CD14-positive monocyte (primary cell): ENCODE data around the gene RPL18. TPM values are rescaled to one million over a fixed set of nuclear protein-coding genes. Genes with fewer than 3 reads are reported as not detected.

ENCODE experiments used
- DNase-seq, 3 donors: peaks; one replicate each; pipeline ENCODE4 v3.0.0-alpha.2; 2011 to 2022
- H2AFZ ChIP-seq: 2 replicates; pipeline ENCODE4 v1.6.0; 2012; ENCODE audit warnings: mild to moderate bottlenecking, low read depth, low read length, inconsistent platforms; ENCODE audit not compliant: insufficient read depth, poor library complexity, severe bottlenecking
- H3K27ac ChIP-seq, 2 donors: 1 replicate in 1 of 2; 2 replicates in 1 of 2; pipeline ENCODE4 v1.5.1; 2012 to 2013; ENCODE audit warnings: low read length in 2 of 2, control low read depth in 1 of 2, inconsistent platforms in 1 of 2, low read depth in 1 of 2, mild to moderate bottlenecking in 1 of 2
- H3K27me3 ChIP-seq, 2 donors: one replicate each; pipeline versions ENCODE4 v1.6.0 to v1.6.1; 2011 to 2013; ENCODE audit warnings: low read length in 2 of 2; ENCODE audit not compliant: control insufficient read depth in 2 of 2, insufficient read depth in 2 of 2
- H3K36me3 ChIP-seq, 2 donors: replicated peaks in 1 of 2; 1 replicate in 1 of 2; 2 replicates in 1 of 2; pipeline versions ENCODE4 v1.5.1 to v1.6.1; 2012 to 2013; ENCODE audit warnings: low read length in 2 of 2, control low read depth in 1 of 2, inconsistent platforms in 1 of 2, mild to moderate bottlenecking in 1 of 2; ENCODE audit not compliant: insufficient read depth in 2 of 2, control insufficient read depth in 1 of 2
- H3K4me1 ChIP-seq, 2 donors: 1 replicate in 1 of 2; 2 replicates in 1 of 2; pipeline versions ENCODE4 v1.5.1 to v1.6.1; 2012 to 2013; ENCODE audit warnings: low read length in 2 of 2, control low read depth in 1 of 2, inconsistent platforms in 1 of 2, mild to moderate bottlenecking in 1 of 2, moderate library complexity in 1 of 2; ENCODE audit not compliant: insufficient read depth in 2 of 2, control insufficient read depth in 1 of 2
- H3K4me2 ChIP-seq: replicated peaks from 2 replicates; pipeline ENCODE3; 2012; ENCODE audit warnings: low read length, moderate library complexity, mild to moderate bottlenecking; ENCODE audit not compliant: poor library complexity, severe bottlenecking; ENCODE audit errors: extremely low read depth
- H3K4me3 ChIP-seq, 3 experiments: fragments of 200-600 bp in 1 of 3; sonication (generic) in 1 of 3; replicated peaks in 1 of 3; 1 replicate in 2 of 3; 2 replicates in 1 of 3; pipeline ENCODE4 v1.5.1; 2011 to 2013; ENCODE audit warnings: low read length in 3 of 3, mild to moderate bottlenecking in 3 of 3, control low read depth in 2 of 3, low read depth in 2 of 3, inconsistent platforms in 1 of 3, moderate library complexity in 1 of 3
- H3K79me2 ChIP-seq: 2 replicates; pipeline ENCODE4 v1.6.0; 2012; ENCODE audit warnings: mild to moderate bottlenecking, control low read depth, inconsistent platforms, low read length, moderate library complexity; ENCODE audit not compliant: insufficient read depth
- H3K9ac ChIP-seq: 2 replicates; pipeline ENCODE4 v1.6.0; 2017; ENCODE audit warnings: low read length, mild to moderate bottlenecking; ENCODE audit not compliant: insufficient read depth, poor library complexity, severe bottlenecking
- H3K9me3 ChIP-seq, 2 donors: replicated peaks in 1 of 2; 1 replicate in 1 of 2; 2 replicates in 1 of 2; pipeline versions ENCODE4 v1.5.1 to v1.6.1; 2012 to 2013; ENCODE audit warnings: low read length in 2 of 2, control low read depth in 1 of 2; ENCODE audit not compliant: control insufficient read depth in 1 of 2, insufficient read depth in 1 of 2
- H4K20me1 ChIP-seq: 2 replicates; pipeline ENCODE4 v1.6.0; 2012; ENCODE audit warnings: mild to moderate bottlenecking, low read length, control low read depth, moderate library complexity; ENCODE audit not compliant: insufficient read depth
- H3K27ac Mint-ChIP-seq, 7 donors: one replicate each; pipeline ENCODE4 v1.8.0; 2020; ENCODE audit warnings: mild to moderate bottlenecking in 7 of 7, mixed read lengths in 7 of 7, moderate library complexity in 6 of 7, inconsistent platforms in 2 of 7
- H3K27me3 Mint-ChIP-seq, 3 donors: one replicate each; pipeline ENCODE4 v1.8.0; 2021 to 2022; ENCODE audit warnings: low read depth in 3 of 3, mild to moderate bottlenecking in 3 of 3, mixed read lengths in 3 of 3, moderate library complexity in 3 of 3, inconsistent platforms in 1 of 3
- H3K36me3 Mint-ChIP-seq, 2 donors: one replicate each; pipeline ENCODE4 v1.8.0; 2020; ENCODE audit warnings: mixed read lengths in 2 of 2, inconsistent platforms in 1 of 2, mild to moderate bottlenecking in 1 of 2
- H3K4me1 Mint-ChIP-seq: one replicate; pipeline ENCODE4 v1.8.0; 2020; ENCODE audit warnings: mild to moderate bottlenecking, mixed read lengths
- H3K4me3 Mint-ChIP-seq, 2 donors: one replicate each; pipeline ENCODE4 v1.8.0; 2020; ENCODE audit warnings: mild to moderate bottlenecking in 2 of 2, mixed read lengths in 2 of 2, moderate library complexity in 1 of 2
- H3K9me3 Mint-ChIP-seq, 7 donors: one replicate each; pipeline ENCODE4 v1.8.0; 2020 to 2022; ENCODE audit warnings: mixed read lengths in 7 of 7, mild to moderate bottlenecking in 6 of 7, moderate library complexity in 6 of 7, inconsistent platforms in 2 of 7
- WGBS: methylation state at CpG from one replicate; pipeline ENCODE4 v1.1.5; 2013; ENCODE audit warnings: missing lambda C conversion rate; ENCODE audit not compliant: insufficient coverage; 5-methylcytosine and 5-hydroxymethylcytosine counted together
- intact Hi-C, 2 donors: fragments of 100-400 bp; cut with micrococcal nuclease; formaldehyde crosslinking; loops; one replicate each; pipeline versions ENCODE4 v1.15.0 to v1.15.1; 2023
- polyA plus RNA-seq, 3 donors: library from polyadenylated mRNA; depleted of rRNA in 1 of 3; unstranded in 2 of 3; stranded (reverse) in 1 of 3; fragments of 300-500 nt in 2 of 3; fragments of >200 nt in 1 of 3; fragmentation: Illumina TruSeq in 2 of 3; gene quantifications; 1 replicate in 2 of 3; 2 replicates in 1 of 3; pipeline ENCODE4 v1.2.3, GENCODE V29; 2012 to 2021
- TF ChIP-seq, protein P1 (sequence below): fragments of 200-600 bp; IDR thresholded peaks from one replicate; pipeline ENCODE4 v1.8.0; 2022; ENCODE audit warnings: antibody characterized with exemption, mild to moderate bottlenecking

The RPL18 gene
- polyA plus RNA-seq, 3 donors = 803 to 1,540 (median 892) TPM

- Mint-ChIP-seq H3K9me3 (peaks cover 0 to 3% (median 0%) of the 10 kb centered on the region in 7 donors), H3K27ac (no peak overlapping the region), H3K36me3 (peaks cover 2 to 3% of the 10 kb centered on the region in 2 donors), H3K4me1 (peaks cover 5% of the 10 kb centered on the region), H3K27me3 (peaks cover 3 to 5% (median 4%) of the 10 kb centered on the region in 3 donors), H3K4me3 (no peak overlapping the region)
- Histone ChIP-seq H3K79me2 (no peaks in the 10 kb centered on the region), H3K27ac (no peak overlapping the region), H3K4me1 (peaks cover 3 to 7% of the 10 kb centered on the region in 2 donors), H3K9ac (no peak overlapping the region), H2AFZ (no peak overlapping the region), H3K9me3 (no peaks in the 10 kb centered on the region), H3K4me3 (no peak overlapping the region), H3K27me3 (no peaks in the 10 kb centered on the region), H4K20me1 (peaks cover 4% of the 10 kb centered on the region), H3K36me3 (no peaks in the 10 kb centered on the region), H3K4me2 (no peak overlapping the region)
- intact Hi-C loops = loop anchor here in 1 of 2 donors (2.0 kb wide), 1 partner anchor 121 kb away; no protein-coding TSS in a partner anchor
- 97% methylated on average over 13 of the region's 20 CpGs for WGBS
- DNase-seq = no peak
- TF ChIP-seq, protein P1, sequence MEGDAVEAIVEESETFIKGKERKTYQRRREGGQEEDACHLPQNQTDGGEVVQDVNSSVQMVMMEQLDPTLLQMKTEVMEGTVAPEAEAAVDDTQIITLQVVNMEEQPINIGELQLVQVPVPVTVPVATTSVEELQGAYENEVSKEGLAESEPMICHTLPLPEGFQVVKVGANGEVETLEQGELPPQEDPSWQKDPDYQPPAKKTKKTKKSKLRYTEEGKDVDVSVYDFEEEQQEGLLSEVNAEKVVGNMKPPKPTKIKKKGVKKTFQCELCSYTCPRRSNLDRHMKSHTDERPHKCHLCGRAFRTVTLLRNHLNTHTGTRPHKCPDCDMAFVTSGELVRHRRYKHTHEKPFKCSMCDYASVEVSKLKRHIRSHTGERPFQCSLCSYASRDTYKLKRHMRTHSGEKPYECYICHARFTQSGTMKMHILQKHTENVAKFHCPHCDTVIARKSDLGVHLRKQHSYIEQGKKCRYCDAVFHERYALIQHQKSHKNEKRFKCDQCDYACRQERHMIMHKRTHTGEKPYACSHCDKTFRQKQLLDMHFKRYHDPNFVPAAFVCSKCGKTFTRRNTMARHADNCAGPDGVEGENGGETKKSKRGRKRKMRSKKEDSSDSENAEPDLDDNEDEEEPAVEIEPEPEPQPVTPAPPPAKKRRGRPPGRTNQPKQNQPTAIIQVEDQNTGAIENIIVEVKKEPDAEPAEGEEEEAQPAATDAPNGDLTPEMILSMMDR = no peak
Observed at GRCh38 chr19:48609571-48610108, 9.3 kb downstream of the RPL18 start.

DNA sequence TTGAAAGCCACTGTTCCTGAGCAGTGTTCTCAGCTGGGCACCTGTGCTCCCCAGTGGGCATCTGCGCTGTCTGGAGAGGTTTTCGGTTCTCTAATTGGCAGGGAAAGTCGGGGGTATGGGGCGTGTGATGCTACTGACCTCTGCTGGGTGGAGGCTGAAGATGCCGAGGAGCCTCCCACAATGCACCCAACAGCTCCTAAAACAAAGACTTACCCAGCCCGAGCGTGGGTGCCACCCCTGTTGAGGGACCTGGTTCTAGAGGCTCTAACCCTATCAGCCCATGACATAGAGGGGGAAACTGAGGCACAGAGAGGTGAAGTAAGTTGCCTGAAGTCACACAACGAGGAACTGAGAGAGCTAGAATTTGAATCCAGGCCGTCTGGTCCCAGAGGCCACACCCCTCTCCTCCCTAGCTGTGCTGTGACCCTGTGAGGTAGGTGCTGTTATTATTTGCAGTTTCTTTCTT, 10.1 kb downstream of the RPL18 start:
- Histone ChIP-seq H2AFZ (peak overlapping the region; percentile 70), H4K20me1 (no peaks in the 10 kb centered on the region), H3K27ac (no peak overlapping the region), H3K36me3 (no peaks in the 10 kb centered on the region), H3K4me1 (peaks cover 3 to 7% of the 10 kb centered on the region in 2 donors), H3K4me3 (peak overlapping the region in 1 of 3 experiments; percentile 48), H3K4me2 (peak overlapping the region; percentile 53), H3K9me3 (no peaks in the 10 kb centered on the region), H3K27me3 (no peaks in the 10 kb centered on the region), H3K79me2 (no peaks in the 10 kb centered on the region), H3K9ac (peak overlapping the region; percentile 21)
- TF ChIP-seq, protein P1 = peak; percentile 70
- peaks cover 3 to 5% (median 4%) of the 10 kb centered on the region in 3 donors for H3K27me3 Mint-ChIP-seq
- H3K27ac Mint-ChIP-seq = peak overlapping the region in 2 of 7 donors; percentile 30 to 52
- peak; percentile 47 to 72 (median 55) for DNase-seq
- peak overlapping the region; percentile 65 to 83 for H3K4me3 Mint-ChIP-seq
- H3K4me1 Mint-ChIP-seq = peaks cover 5% of the 10 kb centered on the region
- no CpG with 5 or more reads among the region's 9 CpGs for WGBS
- peaks cover 0 to under 1% (median 0%) of the 10 kb centered on the region in 7 donors for H3K9me3 Mint-ChIP-seq
- intact Hi-C loops = loop anchor here in 1 of 2 donors (2.0 kb wide), 1 partner anchor 120 kb away; no protein-coding TSS in a partner anchor
- H3K36me3 Mint-ChIP-seq = peaks cover 0 to under 1% of the 10 kb centered on the region in 2 donors
